ENCODE results near the gene CLSTN3. TPM values are rescaled to one million over a fixed set of nuclear protein-coding genes. Genes with fewer than 3 reads are reported as not detected.

Gene CLSTN3
- total and polyA plus RNA-seq, 10 of the 15 experiments (the other 5 are each of a cell fraction or from before 2014, with no cell fraction given), result 0.09 to 35.9 (median 11.3) TPM

DNA sequence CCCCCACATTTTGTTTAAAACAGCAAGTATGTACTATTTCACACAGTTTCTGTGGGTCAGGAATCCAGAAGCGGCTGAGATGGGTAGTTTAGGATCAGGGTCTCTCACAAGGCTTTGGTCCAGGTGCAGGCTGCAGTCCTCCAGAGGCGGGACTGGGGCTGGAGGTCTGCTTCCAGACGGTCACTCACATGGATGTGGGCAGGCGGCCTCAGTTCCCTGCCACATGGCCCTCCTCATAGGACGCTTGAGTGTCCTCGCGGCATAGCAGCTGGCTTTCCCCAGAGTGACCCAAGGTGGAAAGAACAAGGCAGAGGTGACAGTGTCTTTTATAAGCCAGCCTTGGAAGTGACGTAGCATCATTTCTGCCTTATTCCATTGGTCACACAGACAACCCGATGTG lies 13.3 kb upstream of the CLSTN3 start:
- Histone ChIP-seq H3K27ac (ENCODE audit: control insufficient read depth, insufficient read depth) (no peak overlapping the region), H2AFZ (ENCODE audit: control insufficient read depth, low read depth, low read length) (no peak overlapping the region), H4K20me1 (ENCODE audit: control insufficient read depth, insufficient read depth) (no peaks in the 10 kb centered on the region), H3K36me3 (ENCODE audit: control insufficient read depth in 2 of 2, insufficient read depth in 2 of 2, low read length in 1 of 2) (peaks cover 0 to 32% of the 10 kb centered on the region in 2 experiments; a peak in 3 of 4 replicates), H3K4me2 (ENCODE audit: control insufficient read depth, insufficient read depth) (no peak overlapping the region), H3K9ac (ENCODE audit: control insufficient read depth, insufficient read depth, low read length) (no peak overlapping the region), H3K4me1 (ENCODE audit: control insufficient read depth, insufficient read depth, low read length) (peaks cover 6% of the 10 kb centered on the region), H3K79me2 (ENCODE audit: control insufficient read depth, insufficient read depth, low read length) (peaks cover 4% of the 10 kb centered on the region; the same call in 1 of the 2 replicates), H3K27me3 (replicated peaks in 1 of 2; ENCODE audit: control insufficient read depth in 2 of 2, insufficient read depth in 2 of 2, low read length in 1 of 2) (no peaks in the 10 kb centered on the region), H3K9me3 (replicated peaks; ENCODE audit: control insufficient read depth, insufficient read depth, low read length) (no peaks in the 10 kb centered on the region), H3K4me3 (no peak overlapping the region)
- intact Hi-C loops (cut with micrococcal nuclease; ENCODE audit: unreplicated experiment), result no loop called here
- SMC1A ChIA-PET (ENCODE audit: uncharacterized antibody, unreplicated experiment), result interaction anchor here (0.6 kb wide), 1 partner anchor 8 kb away, joined by 3 read pairs; no protein-coding TSS in a partner anchor
- BruUV-seq (replicated peaks), result no TSS peak
- in situ Hi-C loops (cut with MboI), result no loop called here
- no peak for FAIRE-seq
- POLR2A ChIA-PET, result no interaction called here
- DNase-seq (ENCODE audit: low read depth, low spot score), result no peak
- RAD21 ChIA-PET (ENCODE audit: unreplicated experiment), result no interaction called here
- WGBS (ENCODE audit: insufficient coverage, insufficient replicate concordance, low lambda C conversion rate, missing lambda C conversion rate), result 94% methylated on average over 9 of the region's 9 CpGs
- no peak for ATAC-seq
- TF ChIP-seq ETV6 (conservative IDR thresholded peaks at IDR 0.05 in 1 of 2, IDR thresholded peaks at IDR 0.05 in 1 of 2; ENCODE audit: borderline replicate concordance in 1 of 2, low read depth in 1 of 2) (no peak), NR2C1 (IDR thresholded peaks at IDR 0.05) (no peak), CREB1 (IDR thresholded peaks at IDR 0.05; ENCODE audit: low read depth) (no peak), POU2F2 (IDR thresholded peaks at IDR 0.05; ENCODE audit: borderline replicate concordance, low read depth, low read length) (no peak), MXI1 (IDR thresholded peaks at IDR 0.05; ENCODE audit: low read depth, low read length) (no peak), TCF12 (IDR thresholded peaks at IDR 0.05; ENCODE audit: low read depth, low read length) (no peak), BACH1 (IDR thresholded peaks at IDR 0.05; ENCODE audit: borderline replicate concordance) (no peak), HCFC1 (IDR thresholded peaks at IDR 0.05; ENCODE audit: low read length) (no peak), ELK1 (IDR thresholded peaks at IDR 0.05; ENCODE audit: low read depth, low read length) (no peak), SUZ12 (IDR thresholded peaks at IDR 0.05; ENCODE audit: unreplicated experiment) (no peak), SMC3 (IDR thresholded peaks at IDR 0.05; ENCODE audit: borderline replicate concordance, low read length) (no peak), CHD1 (IDR thresholded peaks at IDR 0.05; ENCODE audit: low read depth, low read length) (no peak), NFYB (IDR thresholded peaks at IDR 0.05; ENCODE audit: insufficient read depth, low read depth, low read length) (no peak), TCF7 (IDR thresholded peaks at IDR 0.05; ENCODE audit: borderline replicate concordance) (no peak), ZBTB4 (CRISPR knock-in tag; IDR thresholded peaks at IDR 0.05) (no peak), SIX5 (IDR thresholded peaks at IDR 0.05; ENCODE audit: low read depth, low read length, severe bottlenecking) (no peak), EGR1 (IDR thresholded peaks at IDR 0.05; ENCODE audit: borderline replicate concordance in 1 of 2, low read depth in 2 of 2, low read length in 2 of 2) (no peak), MTA3 (IDR thresholded peaks at IDR 0.05; ENCODE audit: borderline replicate concordance, low read length) (no peak), POLR2AphosphoS5 (IDR thresholded peaks at IDR 0.05; ENCODE audit: low read length) (no peak)
- TF ChIP-seq, protein P1, sequence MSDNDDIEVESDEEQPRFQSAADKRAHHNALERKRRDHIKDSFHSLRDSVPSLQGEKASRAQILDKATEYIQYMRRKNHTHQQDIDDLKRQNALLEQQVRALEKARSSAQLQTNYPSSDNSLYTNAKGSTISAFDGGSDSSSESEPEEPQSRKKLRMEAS (IDR thresholded peaks at IDR 0.05; ENCODE audit: low read depth, low read length), result no peak
- CTCF ChIA-PET, result no interaction called here
